Breast epithelium (tissue), 4 donors: Measurements from ENCODE around the gene GALNT1. TPM values are rescaled to one million over a fixed set of nuclear protein-coding genes. Genes with fewer than 3 reads are reported as not detected.

Experiments used
- DNase-seq, 2 donors: peaks; one replicate each; pipeline ENCODE4 v3.0.0-alpha.2; 2019; ENCODE audit warnings: low spot score in 2 of 2
- H3K27ac ChIP-seq, 2 donors: fragments of 200-600 bp; sonication (generic) in 1 of 2; one replicate each; pipeline ENCODE4 v1.5.1; 2016 to 2019; ENCODE audit warnings: mild to moderate bottlenecking in 1 of 2
- H3K27me3 ChIP-seq, 2 donors: fragments of 200-600 bp; sonication (generic) in 1 of 2; one replicate each; pipeline versions ENCODE4 v1.5.1 to v1.6.0; 2017 to 2019; ENCODE audit warnings: control low read depth in 1 of 2, mild to moderate bottlenecking in 1 of 2
- H3K36me3 ChIP-seq: fragments of 200-600 bp; one replicate; pipeline ENCODE4 v1.5.1; 2019
- H3K4me1 ChIP-seq, 2 donors: fragments of 200-600 bp; sonication (generic); one replicate each; pipeline ENCODE4 v1.5.1; 2016 to 2019; ENCODE audit warnings: control low read depth in 1 of 2
- H3K4me3 ChIP-seq, 3 donors: fragments of 200-600 bp; sonication (generic); 1 replicate in 2 of 3; 2 replicates in 1 of 3; pipeline ENCODE4 v1.5.1; 2016 to 2019; ENCODE audit warnings: mild to moderate bottlenecking in 3 of 3, moderate library complexity in 2 of 3
- H3K9me3 ChIP-seq, 2 donors: fragments of 200-600 bp; sonication (generic) in 1 of 2; one replicate each; pipeline ENCODE4 v1.5.1; 2016 to 2019; ENCODE audit warnings: control low read depth in 1 of 2
- POLR2A ChIP-seq: fragments of 450-650 bp; IDR thresholded peaks from one replicate; pipeline ENCODE4 v1.6.1; 2016; ENCODE audit warnings: antibody characterized with exemption, mild to moderate bottlenecking, moderate library complexity
- POLR2AphosphoS5 ChIP-seq, 3 donors: sonication (generic); formaldehyde crosslinking; IDR thresholded peaks; one replicate each; pipeline ENCODE4 v1.6.1; 2017; ENCODE audit warnings: antibody characterized with exemption in 3 of 3
- intact Hi-C: fragments of 100-400 bp; cut with DNase I; formaldehyde crosslinking; loops from one replicate; pipeline ENCODE4 v1.15.1; 2023; ENCODE audit warnings: low total_unique reads
- total RNA-seq, 3 donors: library from RNA; depleted of rRNA; stranded (reverse); fragments of >200 nt; gene quantifications; one replicate each; pipeline ENCODE4 v1.1.0, GENCODE V29; 2016
- TF ChIP-seq, protein P1 (sequence below), 3 donors: fragments of 450-650 bp; IDR thresholded peaks; one replicate each; pipeline ENCODE4 v1.5.1; 2016 to 2017; ENCODE audit warnings: antibody characterized with exemption in 3 of 3, mild to moderate bottlenecking in 3 of 3, moderate library complexity in 3 of 3

GALNT1 gene
- total RNA-seq, 3 donors from 2014 or later = 34.9 to 60.9 (median 46.5) TPM

- no peak overlapping the region for H3K4me3 ChIP-seq
- no peaks in the 10 kb centered on the region for H3K9me3 ChIP-seq
- H3K27me3 ChIP-seq = no peaks in the 10 kb centered on the region
- peaks cover 0 to 6% of the 10 kb centered on the region in 2 donors for H3K4me1 ChIP-seq
- TF ChIP-seq, protein P1, sequence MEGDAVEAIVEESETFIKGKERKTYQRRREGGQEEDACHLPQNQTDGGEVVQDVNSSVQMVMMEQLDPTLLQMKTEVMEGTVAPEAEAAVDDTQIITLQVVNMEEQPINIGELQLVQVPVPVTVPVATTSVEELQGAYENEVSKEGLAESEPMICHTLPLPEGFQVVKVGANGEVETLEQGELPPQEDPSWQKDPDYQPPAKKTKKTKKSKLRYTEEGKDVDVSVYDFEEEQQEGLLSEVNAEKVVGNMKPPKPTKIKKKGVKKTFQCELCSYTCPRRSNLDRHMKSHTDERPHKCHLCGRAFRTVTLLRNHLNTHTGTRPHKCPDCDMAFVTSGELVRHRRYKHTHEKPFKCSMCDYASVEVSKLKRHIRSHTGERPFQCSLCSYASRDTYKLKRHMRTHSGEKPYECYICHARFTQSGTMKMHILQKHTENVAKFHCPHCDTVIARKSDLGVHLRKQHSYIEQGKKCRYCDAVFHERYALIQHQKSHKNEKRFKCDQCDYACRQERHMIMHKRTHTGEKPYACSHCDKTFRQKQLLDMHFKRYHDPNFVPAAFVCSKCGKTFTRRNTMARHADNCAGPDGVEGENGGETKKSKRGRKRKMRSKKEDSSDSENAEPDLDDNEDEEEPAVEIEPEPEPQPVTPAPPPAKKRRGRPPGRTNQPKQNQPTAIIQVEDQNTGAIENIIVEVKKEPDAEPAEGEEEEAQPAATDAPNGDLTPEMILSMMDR (IDR thresholded peaks at IDR 0.05) = no peak
- TF ChIP-seq POLR2A = no peak
- no peak for TF ChIP-seq POLR2AphosphoS5 (IDR thresholded peaks at IDR 0.05)
- DNase-seq = no peak
- H3K27ac ChIP-seq = peak overlapping the region; percentile 34 to 44
- H3K36me3 ChIP-seq = no peaks in the 10 kb centered on the region
- intact Hi-C loops = no loop called here
Observed at GRCh38 chr18:35616664-35617423, 35.3 kb downstream of the GALNT1 start.

GRCh38 chr18:35617865-35618264 is 36.3 kb downstream of the GALNT1 start:
- H3K27ac ChIP-seq = no peak overlapping the region
- H3K36me3 ChIP-seq = no peaks in the 10 kb centered on the region
- H3K9me3 ChIP-seq = no peaks in the 10 kb centered on the region
- no peak for DNase-seq
- H3K4me3 ChIP-seq = no peak overlapping the region
- H3K27me3 ChIP-seq = no peaks in the 10 kb centered on the region
- intact Hi-C loops = loop anchor here (2.0 kb wide), 1 partner anchor 65 kb away; no protein-coding TSS in a partner anchor
- TF ChIP-seq POLR2A (no peak), POLR2AphosphoS5 (IDR thresholded peaks at IDR 0.05) (no peak)
- TF ChIP-seq, protein P1 (IDR thresholded peaks at IDR 0.05) = no peak
- H3K4me1 ChIP-seq = peaks cover 0 to 6% of the 10 kb centered on the region in 2 donors

DNA sequence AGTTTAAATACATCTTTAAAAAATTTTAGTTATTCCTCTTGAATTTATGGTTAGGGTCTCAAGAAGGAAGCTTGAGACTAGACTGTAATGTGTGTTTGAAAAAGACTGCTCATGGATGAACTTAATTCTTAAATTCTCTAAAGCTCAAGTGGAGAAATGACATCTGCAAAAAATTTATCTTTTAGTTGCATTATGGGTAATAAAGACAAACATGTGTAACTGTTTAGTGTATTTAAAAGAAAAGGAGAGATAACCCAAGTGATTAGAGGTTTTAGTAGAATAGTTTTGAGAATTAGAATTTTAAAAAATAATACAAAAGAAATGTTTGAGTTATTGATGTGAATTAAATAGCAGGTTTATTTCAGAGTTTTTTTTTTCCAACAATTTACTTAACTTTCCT is 36.7 kb downstream of the GALNT1 start:
- H3K36me3 ChIP-seq = no peaks in the 10 kb centered on the region
- intact Hi-C loops = loop anchor here (2.0 kb wide), 1 partner anchor 65 kb away; no protein-coding TSS in a partner anchor
- no peak overlapping the region for H3K4me3 ChIP-seq
- H3K27ac ChIP-seq = no peak overlapping the region
- no peak for DNase-seq
- H3K9me3 ChIP-seq = no peaks in the 10 kb centered on the region
- no peaks in the 10 kb centered on the region for H3K27me3 ChIP-seq
- no peak for TF ChIP-seq POLR2A
- no peak for TF ChIP-seq POLR2AphosphoS5 (IDR thresholded peaks at IDR 0.05)
- TF ChIP-seq, protein P1 (IDR thresholded peaks at IDR 0.05) = no peak
- H3K4me1 ChIP-seq = peaks cover 0 to 6% of the 10 kb centered on the region in 2 donors

- TF ChIP-seq, protein P1 (IDR thresholded peaks at IDR 0.05) = no peak
- no peak for TF ChIP-seq POLR2AphosphoS5 (IDR thresholded peaks at IDR 0.05)
- TF ChIP-seq POLR2A = no peak
- Histone ChIP-seq H3K9me3 (no peaks in the 10 kb centered on the region), H3K27me3 (no peaks in the 10 kb centered on the region), H3K27ac (peak overlapping the region; percentile 23 to 28), H3K36me3 (no peaks in the 10 kb centered on the region), H3K4me3 (no peak overlapping the region), H3K4me1 (peaks cover 0 to 6% of the 10 kb centered on the region in 2 donors)
- intact Hi-C loops = loop anchor here (2.0 kb wide), 1 partner anchor 66 kb away; no protein-coding TSS in a partner anchor
- DNase-seq = no peak
Observed at GRCh38 chr18:35618696-35619095, 37.2 kb downstream of the GALNT1 start.

GRCh38 chr18:35619464-35619863 is 37.9 kb downstream of the GALNT1 start:
- Histone ChIP-seq H3K9me3 (no peaks in the 10 kb centered on the region), H3K27me3 (no peaks in the 10 kb centered on the region), H3K36me3 (no peaks in the 10 kb centered on the region), H3K4me1 (peaks cover 0 to 6% of the 10 kb centered on the region in 2 donors), H3K4me3 (no peak overlapping the region), H3K27ac (peak overlapping the region; percentile 23 to 61)
- TF ChIP-seq POLR2A = no peak
- no peak for TF ChIP-seq POLR2AphosphoS5 (IDR thresholded peaks at IDR 0.05)
- DNase-seq = peak in 1 of 2 donors; percentile 46
- intact Hi-C loops = loop anchor here (2.0 kb wide), 1 partner anchor 67 kb away; no protein-coding TSS in a partner anchor
